ENCODE results near the gene TEDC2.
"Not testable (repeated sequence)": the region's sequence is repeated elsewhere in the genome, so short reads cannot be mapped to it uniquely, and the experiment has no call there.

TEDC2 gene

GRCh38 chr16:2436110-2436509 is 23.8 kb upstream of the TEDC2 start:
- no peak for FAIRE-seq
- DNase-seq (ENCODE audit: extremely low spot score, insufficient read length, low read depth) = no peak

DNA sequence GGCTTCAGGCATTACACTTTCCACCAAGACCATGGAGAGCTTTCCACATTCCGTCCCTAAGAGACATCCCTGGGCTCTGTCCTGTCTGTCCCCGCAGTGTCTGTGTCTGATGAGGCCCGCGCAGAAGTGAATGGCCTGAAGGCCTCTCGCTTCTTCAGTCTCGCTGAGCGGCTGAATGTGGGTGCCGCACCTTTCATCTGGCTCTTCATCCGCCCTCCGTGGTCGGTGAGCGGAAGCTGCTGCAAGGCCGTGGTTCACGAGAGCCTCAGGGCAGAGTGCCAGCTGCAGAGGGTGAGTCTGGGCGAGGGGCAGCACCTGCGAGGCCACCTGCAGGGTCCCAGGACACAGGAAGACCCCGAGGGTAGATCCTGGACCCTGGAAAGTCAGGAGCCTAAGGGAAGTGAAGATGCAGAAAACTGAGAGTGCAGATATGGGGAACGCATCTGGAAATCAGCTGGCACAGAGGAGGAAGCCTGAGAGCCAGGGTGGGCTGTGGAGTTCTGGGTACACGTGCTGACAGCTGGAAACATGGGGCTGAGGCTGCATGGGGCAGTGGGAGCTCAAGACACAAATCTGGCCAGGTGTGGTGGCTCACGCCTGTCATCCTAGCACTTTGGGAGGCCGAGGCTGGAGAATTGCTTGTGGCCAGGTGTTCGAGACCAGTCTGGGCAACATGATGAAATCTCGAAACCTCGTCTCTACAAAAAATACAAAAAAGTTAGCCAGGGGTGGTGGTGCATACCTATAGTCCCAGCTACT is 22.7 kb upstream of the TEDC2 start:
- DNase-seq (ENCODE audit: extremely low spot score, insufficient read length, low read depth) (no peak), FAIRE-seq (no peak)

DNA sequence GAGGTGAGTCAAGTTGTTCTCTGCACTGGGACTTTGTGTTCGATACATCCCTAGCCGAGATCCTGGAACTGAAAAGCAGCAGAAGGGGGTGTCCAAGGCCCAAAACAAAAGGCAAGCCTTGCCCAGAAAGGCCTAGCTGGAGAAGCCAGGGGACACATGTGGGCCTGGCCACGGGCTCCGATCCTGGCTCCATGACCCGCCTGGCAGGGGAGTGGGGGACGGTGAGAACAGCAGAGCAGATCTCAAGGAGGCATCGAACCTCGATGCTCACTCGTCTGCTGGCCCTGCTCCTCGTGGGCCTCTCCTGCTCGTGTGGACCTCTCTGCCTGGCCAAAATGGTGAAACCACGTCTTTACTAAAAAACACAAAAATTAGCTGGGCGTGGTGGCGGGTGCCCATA is 21.8 kb upstream of the TEDC2 start:
- FAIRE-seq (no peak), DNase-seq (ENCODE audit: extremely low spot score, insufficient read length, low read depth) (no peak)

DNA sequence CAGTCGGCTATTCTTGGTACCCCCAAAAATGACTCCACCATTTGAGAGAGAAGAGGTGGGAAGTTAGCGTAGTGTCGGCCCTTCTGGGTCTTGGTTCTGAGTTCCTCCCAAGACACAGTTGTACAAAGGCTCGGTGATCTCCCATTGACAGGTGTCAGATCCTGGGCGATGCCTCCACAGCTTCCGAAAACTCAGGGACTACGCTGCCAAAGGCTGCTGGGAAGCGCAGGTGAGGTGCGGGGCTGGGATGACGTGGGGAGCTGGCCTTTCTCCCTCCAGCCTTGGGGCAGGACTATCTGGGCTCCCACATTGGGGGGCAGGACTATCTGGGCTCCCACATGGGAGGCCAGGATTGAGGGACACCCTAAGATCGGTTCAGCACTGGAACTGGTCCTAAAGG is 20.3 kb upstream of the TEDC2 start:
- no peak for DNase-seq (ENCODE audit: extremely low spot score, insufficient read length, low read depth)
- no peak for FAIRE-seq

- DNase-seq (ENCODE audit: extremely low spot score, insufficient read length, low read depth); FAIRE-seq: not testable (repeated sequence)
Measured at GRCh38 chr16:2441143-2441804, 18.6 kb upstream of the TEDC2 start.

DNA sequence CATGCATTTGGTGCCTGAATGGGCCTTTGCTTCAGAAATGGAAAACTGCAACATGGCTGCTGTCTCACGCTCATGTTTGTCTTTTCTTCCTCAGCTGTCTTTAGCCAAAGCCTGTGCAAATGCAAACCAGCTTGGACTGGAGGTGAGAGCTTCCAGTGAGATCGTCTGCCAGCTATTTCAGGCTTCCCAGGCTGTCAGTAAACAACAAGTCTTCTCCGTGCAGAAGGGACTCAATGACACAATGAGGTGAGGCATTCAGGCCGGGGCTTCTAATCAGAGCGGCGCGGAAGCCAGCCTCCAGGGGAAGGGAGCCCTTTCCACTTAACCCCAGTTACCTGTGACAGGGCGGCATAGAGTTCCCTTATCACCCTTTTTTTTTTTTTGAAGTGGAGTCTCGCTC is 16.4 kb upstream of the TEDC2 start:
- DNase-seq (ENCODE audit: extremely low spot score, insufficient read length, low read depth) (no peak), FAIRE-seq (no peak)

- DNase-seq (ENCODE audit: extremely low spot score, insufficient read length, low read depth) (no peak), FAIRE-seq (no peak)
Measured at GRCh38 chr16:2447920-2448583, 11.9 kb upstream of the TEDC2 start.

GRCh38 chr16:2449118-2449517 is 10.8 kb upstream of the TEDC2 start:
- no peak for FAIRE-seq
- DNase-seq (ENCODE audit: extremely low spot score, insufficient read length, low read depth) = no peak

- DNase-seq (ENCODE audit: extremely low spot score, insufficient read length, low read depth) (no peak), FAIRE-seq (no peak)
Measured at GRCh38 chr16:2450535-2450934, 9.4 kb upstream of the TEDC2 start.

GRCh38 chr16:2450975-2451381 is 8.9 kb upstream of the TEDC2 start:
- no peak for DNase-seq (ENCODE audit: extremely low spot score, insufficient read length, low read depth)
- no peak for FAIRE-seq

DNA sequence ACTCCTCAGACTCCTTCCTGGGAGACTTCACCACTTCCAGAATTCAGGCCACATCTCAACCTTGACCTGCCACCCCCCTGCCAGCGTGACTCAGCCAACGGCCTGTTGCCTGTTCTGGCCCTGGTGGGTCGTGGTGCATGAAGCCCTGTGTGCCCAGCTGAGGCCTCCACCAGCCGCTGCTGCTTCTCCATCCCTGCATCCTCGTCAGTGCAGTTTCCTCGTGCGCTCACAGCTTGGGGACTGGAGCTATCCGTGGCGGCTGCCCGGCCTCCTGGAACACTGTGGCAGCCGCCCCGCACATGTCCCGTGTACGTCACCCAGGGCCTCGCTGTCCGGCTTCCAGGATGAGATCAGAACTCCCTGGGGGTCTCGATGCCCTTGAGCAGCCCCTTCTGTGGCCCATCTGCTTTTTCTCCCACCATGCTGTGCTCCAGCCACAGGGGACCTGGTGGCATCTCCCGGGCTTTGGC is 8.0 kb upstream of the TEDC2 start:
- DNase-seq (ENCODE audit: extremely low spot score, insufficient read length, low read depth) = no peak
- FAIRE-seq = no peak

DNA sequence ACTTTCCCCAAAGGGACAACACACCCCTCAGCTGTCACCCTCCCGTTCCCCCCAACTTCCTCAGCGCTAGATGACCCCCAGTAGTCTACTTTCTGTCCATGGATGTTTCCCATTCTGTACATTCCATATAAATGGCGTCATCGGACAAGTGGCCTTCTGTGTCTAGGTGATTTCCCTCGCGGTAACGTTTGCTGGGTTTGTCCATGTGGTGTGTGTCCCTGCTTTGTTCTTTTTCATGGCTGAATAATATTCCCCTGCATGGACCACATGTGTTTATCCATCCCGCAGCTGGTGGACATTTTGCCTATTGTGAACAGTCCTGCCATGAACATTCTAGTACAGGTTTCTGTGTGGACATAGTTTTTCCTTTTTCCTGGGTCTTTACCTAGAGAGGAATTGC is 7.3 kb upstream of the TEDC2 start:
- DNase-seq (ENCODE audit: extremely low spot score, insufficient read length, low read depth) = no peak
- FAIRE-seq = no peak

GRCh38 chr16:2455081-2455845 is 4.6 kb upstream of the TEDC2 start:
- FAIRE-seq (no peak), DNase-seq (ENCODE audit: extremely low spot score, insufficient read length, low read depth) (no peak)

- DNase-seq (ENCODE audit: extremely low spot score, insufficient read length, low read depth) (no peak), FAIRE-seq (no peak)
Measured at GRCh38 chr16:2456551-2457153, 3.3 kb upstream of the TEDC2 start.

- DNase-seq (ENCODE audit: extremely low spot score, insufficient read length, low read depth) (no peak), FAIRE-seq (no peak)
Measured at GRCh38 chr16:2457267-2457666, 2.6 kb upstream of the TEDC2 start.

DNA sequence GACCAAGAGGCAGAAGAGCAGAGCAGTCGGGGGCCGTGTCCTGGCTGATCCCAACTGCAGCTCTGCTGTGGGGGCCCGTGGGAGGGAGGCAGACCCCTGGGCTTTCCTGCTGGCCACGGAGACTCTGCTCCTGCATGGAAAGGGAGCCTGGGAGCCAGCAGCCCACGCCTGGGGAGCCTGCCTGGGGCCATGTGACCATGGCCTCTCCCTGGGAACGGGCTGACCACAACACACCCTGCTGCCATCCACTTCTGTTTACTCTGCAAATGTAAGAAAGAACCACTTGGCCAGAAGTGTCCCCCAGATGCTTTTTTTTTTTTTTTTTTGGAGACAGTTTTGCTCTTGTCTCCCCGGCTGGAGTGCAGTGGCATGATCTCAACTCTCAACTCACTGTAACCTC is 2.0 kb upstream of the TEDC2 start:
- DNase-seq (ENCODE audit: extremely low spot score, insufficient read length, low read depth) = no peak
- FAIRE-seq = no peak

GRCh38 chr16:2458887-2459646 is 842 bp upstream of the TEDC2 start:
- FAIRE-seq (no peak), DNase-seq (ENCODE audit: extremely low spot score, insufficient read length, low read depth) (no peak)

GRCh38 chr16:2460391-2460713 is 443 bp downstream of the TEDC2 start:
- no peak for FAIRE-seq
- DNase-seq (ENCODE audit: extremely low spot score, insufficient read length, low read depth) = no peak

GRCh38 chr16:2460916-2461315 is 1.0 kb downstream of the TEDC2 start:
- no peak for DNase-seq (ENCODE audit: extremely low spot score, insufficient read length, low read depth)
- FAIRE-seq = no peak

Measured in GM18507 (cell line).